PC-3 (cell line): Measurements from ENCODE around the gene WDR1. TPM values are rescaled to one million over a fixed set of nuclear protein-coding genes. Genes with fewer than 3 reads are reported as not detected.

Source experiments
- ATAC-seq: fragments of 200-7000 bp; cut with Tn5 transposase; 2 replicates; pipeline ENCODE4 v1.9.1; 2020; ENCODE audit warnings: mild to moderate bottlenecking, moderate library complexity
- BruUV-seq: library from RNA; stranded (reverse); fragments of 400-500 nt; replicated peaks from 2 replicates; lab custom pipeline; 2021; lab: Mats Ljungman, UMichigan
- CTCF ChIA-PET: fragments of 300-600 bp; sonication (Branson Sonifier 250); formaldehyde crosslinking; loops from one replicate; lab custom pipeline; 2022; ENCODE audit warnings: antibody characterized with exemption; lab: Charles Lee
- POLR2A ChIA-PET: fragments of 300-600 bp; sonication (Branson Sonifier 250); formaldehyde crosslinking; loops from one replicate; lab custom pipeline; 2022; ENCODE audit warnings: antibody characterized with exemption; ENCODE audit not compliant: unreplicated experiment; lab: Charles Lee
- DNase-seq: peaks from one replicate; pipeline ENCODE4 v3.0.0-alpha.2; 2015
- H2AFZ ChIP-seq: fragments of 300-600 bp; sonication (generic); 2 replicates; pipeline ENCODE4 v1.6.0; 2016; ENCODE audit warnings: antibody characterized with exemption, low read length
- H3F3A ChIP-seq: fragments of 300-600 bp; sonication (generic); one replicate; pipeline ENCODE4 v1.6.0; 2017; ENCODE audit warnings: antibody characterized with exemption, low read length, control low read depth, mild to moderate bottlenecking; ENCODE audit not compliant: unreplicated experiment
- H3K27ac ChIP-seq: fragments of 300-600 bp; sonication (generic); 2 replicates; pipeline ENCODE4 v1.5.1; 2016; ENCODE audit warnings: mild to moderate bottlenecking, low read length
- H3K27me3 ChIP-seq: fragments of 300-600 bp; sonication (generic); 2 replicates; pipeline ENCODE4 v1.6.1; 2016; ENCODE audit warnings: low read length, mixed read lengths
- H3K36me3 ChIP-seq: fragments of 300-600 bp; sonication (generic); 2 replicates; pipeline ENCODE4 v1.6.1; 2016; ENCODE audit warnings: low read depth, mixed run types, low read length, mixed read lengths
- H3K4me1 ChIP-seq: fragments of 300-600 bp; sonication (generic); 2 replicates; pipeline ENCODE4 v1.5.1; 2016; ENCODE audit warnings: low read length; ENCODE audit not compliant: insufficient read depth
- H3K4me2 ChIP-seq: fragments of 300-600 bp; sonication (generic); 2 replicates; pipeline ENCODE4 v1.6.0; 2016; ENCODE audit warnings: low read length
- H3K4me3 ChIP-seq: fragments of 300-600 bp; sonication (generic); 2 replicates; pipeline ENCODE4 v1.5.1; 2016; ENCODE audit warnings: mild to moderate bottlenecking, low read length, mixed read lengths
- H3K79me2 ChIP-seq: fragments of 300-600 bp; sonication (generic); 2 replicates; pipeline ENCODE4 v1.6.1; 2017; ENCODE audit warnings: low read length, mixed read lengths
- H3K9ac ChIP-seq: fragments of 300-600 bp; sonication (generic); 2 replicates; pipeline ENCODE4 v1.6.0; 2016; ENCODE audit warnings: mild to moderate bottlenecking, low read length
- H3K9me2 ChIP-seq: fragments of 300-600 bp; sonication (generic); replicated peaks from 2 replicates; pipeline ENCODE4 v1.6.1; 2016; ENCODE audit warnings: mixed run types, low read length, mixed read lengths
- H3K9me3 ChIP-seq: fragments of 300-600 bp; sonication (generic); 2 replicates; pipeline ENCODE4 v1.6.1; 2016; ENCODE audit warnings: low read length, mixed read lengths
- H4K20me1 ChIP-seq: fragments of 300-600 bp; sonication (generic); 2 replicates; pipeline ENCODE4 v1.6.1; 2016; ENCODE audit warnings: low read length, mixed read lengths
- CTCF ChIP-seq: fragments of 300-600 bp; sonication (generic); conservative IDR thresholded peaks from 2 replicates; pipeline ENCODE4 v1.5.1; 2017; ENCODE audit warnings: antibody characterized with exemption, low read depth, mild to moderate bottlenecking, low read length
- EZH2 ChIP-seq: fragments of 300-600 bp; sonication (generic); IDR thresholded peaks from one replicate; pipeline ENCODE4 v1.6.1; 2017; ENCODE audit warnings: antibody characterized with exemption, mild to moderate bottlenecking, low read length; ENCODE audit not compliant: unreplicated experiment
- EZH2phosphoT487 ChIP-seq: fragments of 300-600 bp; sonication (generic); IDR thresholded peaks from 2 replicates; pipeline ENCODE4 v1.6.1; 2018; ENCODE audit warnings: mild to moderate bottlenecking, antibody characterized with exemption, low read length, borderline replicate concordance
- intact Hi-C: fragments of 100-400 bp; cut with micrococcal nuclease; formaldehyde crosslinking; loops from 2 replicates; pipeline ENCODE4 v1.9.0; 2023
- total RNA-seq: library from RNA; depleted of rRNA; stranded (reverse); fragments of >200 nt; gene quantifications from 2 replicates; pipeline ENCODE4 v1.2.3, GENCODE V29; 2014

The WDR1 gene
- total RNA-seq, 1 experiment from 2014 or later: 150 TPM

- H3K27me3 ChIP-seq: no peaks in the 10 kb centered on the region
- DNase-seq (no peak), ATAC-seq (no peak)
- H2AFZ ChIP-seq: no peak overlapping the region
- no peaks in the 10 kb centered on the region for H3K79me2 ChIP-seq
- no peak overlapping the region for H3K4me2 ChIP-seq
- H3K9ac ChIP-seq: no peak overlapping the region
- H3K36me3 ChIP-seq: peaks cover 30% of the 10 kb centered on the region
- TF ChIP-seq EZH2 (no peak), CTCF (no peak), EZH2phosphoT487 (no peak)
- intact Hi-C loops: no loop called here
- BruUV-seq: no TSS peak
- H3F3A ChIP-seq: no peaks in the 10 kb centered on the region
- no peaks in the 10 kb centered on the region for H4K20me1 ChIP-seq
- no peaks in the 10 kb centered on the region for H3K9me3 ChIP-seq
- H3K9me2 ChIP-seq: no peaks in the 10 kb centered on the region
- no peak overlapping the region for H3K27ac ChIP-seq
- no peak overlapping the region for H3K4me3 ChIP-seq
- H3K4me1 ChIP-seq: peaks cover 7% of the 10 kb centered on the region; the same call in 1 of the 2 replicates
- CTCF ChIA-PET: no interaction called here
- POLR2A ChIA-PET: no interaction called here
These were observed 35.9 kb downstream of the WDR1 start for GRCh38 chr4:10080589-10081217.

GRCh38 chr4:10079912-10080588 lies 36.5 kb downstream of the WDR1 start:
- H3F3A ChIP-seq: no peaks in the 10 kb centered on the region
- H3K9ac ChIP-seq: no peak overlapping the region
- H3K4me3 ChIP-seq: no peak overlapping the region
- ATAC-seq (no peak), DNase-seq (no peak)
- no TSS peak for BruUV-seq
- intact Hi-C loops: loop anchor here (5.0 kb wide), 1 partner anchor 37 kb away; the partner anchor contains the start of gene WDR1
- no peaks in the 10 kb centered on the region for H3K9me2 ChIP-seq
- peaks cover 34% of the 10 kb centered on the region for H3K36me3 ChIP-seq
- H3K79me2 ChIP-seq: no peaks in the 10 kb centered on the region
- POLR2A ChIA-PET: no interaction called here
- no peaks in the 10 kb centered on the region for H4K20me1 ChIP-seq
- no peak overlapping the region for H3K27ac ChIP-seq
- no peaks in the 10 kb centered on the region for H3K9me3 ChIP-seq
- H3K4me1 ChIP-seq: peaks cover 7% of the 10 kb centered on the region; the same call in 1 of the 2 replicates
- H3K4me2 ChIP-seq: no peak overlapping the region
- no peak overlapping the region for H2AFZ ChIP-seq
- TF ChIP-seq EZH2 (no peak), CTCF (no peak), EZH2phosphoT487 (no peak)
- no peaks in the 10 kb centered on the region for H3K27me3 ChIP-seq
- CTCF ChIA-PET: no interaction called here

- no peak overlapping the region for H3K4me2 ChIP-seq
- no peak overlapping the region for H3K4me3 ChIP-seq
- ATAC-seq: no peak
- CTCF ChIA-PET: no interaction called here
- no peaks in the 10 kb centered on the region for H3K79me2 ChIP-seq
- H4K20me1 ChIP-seq: no peaks in the 10 kb centered on the region
- H3K9me2 ChIP-seq: no peaks in the 10 kb centered on the region
- intact Hi-C loops: loop anchor here (5.0 kb wide), 1 partner anchor 38 kb away; the partner anchor contains the start of gene WDR1
- H3K9ac ChIP-seq: no peak overlapping the region
- H3K9me3 ChIP-seq: no peaks in the 10 kb centered on the region
- no peaks in the 10 kb centered on the region for H3K27me3 ChIP-seq
- H2AFZ ChIP-seq: no peak overlapping the region
- TF ChIP-seq CTCF (no peak), EZH2phosphoT487 (no peak), EZH2 (no peak)
- H3K27ac ChIP-seq: no peak overlapping the region
- POLR2A ChIA-PET: no interaction called here
- BruUV-seq: no TSS peak
- H3F3A ChIP-seq: no peaks in the 10 kb centered on the region
- peaks cover 41% of the 10 kb centered on the region for H3K36me3 ChIP-seq
- no peak for DNase-seq
- H3K4me1 ChIP-seq: peaks cover 7% of the 10 kb centered on the region; the same call in 1 of the 2 replicates
These were observed 37.3 kb downstream of the WDR1 start for GRCh38 chr4:10079256-10079655.
